HG02884 (cell line): ENCODE results near the gene CA5A.
A peak's percentile ranks its signal among the peaks of the same experiment; 100 is the strongest.
"Not testable (repeated sequence)": the region's sequence is repeated elsewhere in the genome, so short reads cannot be mapped to it uniquely, and the experiment has no call there.

Experiments
- ATAC-seq: cut with Tn5 transposase; IDR thresholded peaks from one replicate; pipeline ENCODE4 v1.9.1; 2021; ENCODE audit warnings: mild to moderate bottlenecking, moderate library complexity; ENCODE audit not compliant: unreplicated experiment

The CA5A gene

GRCh38 chr16:87926246-87927194 lies 9.8 kb downstream of the CA5A start:
- ATAC-seq, result no peak

GRCh38 chr16:87924811-87925670 lies 11.3 kb downstream of the CA5A start:
- no peak for ATAC-seq

DNA sequence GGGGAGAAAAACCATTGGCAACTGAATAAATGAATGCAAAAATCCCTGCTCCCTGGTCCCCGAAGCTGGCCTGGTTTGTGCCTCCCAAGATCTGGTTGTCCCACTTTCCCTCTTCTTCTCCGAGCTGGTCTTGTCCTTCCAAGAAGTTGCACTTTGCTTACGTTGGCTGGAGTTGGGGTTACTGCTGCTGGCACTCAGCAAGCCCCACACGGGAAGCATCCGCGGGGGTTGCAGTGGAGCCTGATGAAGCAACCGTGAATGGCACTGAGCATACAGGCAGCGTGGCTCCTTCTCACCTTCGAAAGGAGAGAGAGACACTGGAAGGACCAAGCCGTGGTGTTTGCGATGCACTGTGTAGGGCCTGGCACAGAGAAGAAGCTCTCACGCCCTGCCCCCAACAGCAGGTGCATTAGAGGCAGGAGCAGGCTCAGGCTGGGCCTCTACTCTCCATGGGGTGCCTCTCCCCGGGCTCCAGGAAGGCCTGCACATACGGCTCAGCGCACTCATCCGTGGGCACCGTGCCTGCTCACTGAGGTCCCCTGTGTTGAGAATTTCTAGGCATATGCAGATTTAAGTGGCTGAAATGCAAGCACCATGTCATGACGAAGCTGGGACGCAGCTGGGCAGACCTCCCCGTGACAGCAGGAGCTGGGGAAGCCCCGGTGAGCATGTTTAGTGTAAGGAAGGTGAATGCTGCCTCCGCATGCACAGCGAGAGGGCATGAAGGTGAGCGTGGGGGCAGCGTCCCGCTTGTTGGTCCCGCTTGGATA lies 12.1 kb downstream of the CA5A start:
- no peak for ATAC-seq

GRCh38 chr16:87922250-87922871 lies 14.0 kb downstream of the CA5A start:
- no peak for ATAC-seq

- ATAC-seq, result no peak
Observed at GRCh38 chr16:87921236-87921773, 15.0 kb downstream of the CA5A start.

- ATAC-seq, result no peak
Observed at GRCh38 chr16:87919681-87919994, 16.7 kb downstream of the CA5A start.

DNA sequence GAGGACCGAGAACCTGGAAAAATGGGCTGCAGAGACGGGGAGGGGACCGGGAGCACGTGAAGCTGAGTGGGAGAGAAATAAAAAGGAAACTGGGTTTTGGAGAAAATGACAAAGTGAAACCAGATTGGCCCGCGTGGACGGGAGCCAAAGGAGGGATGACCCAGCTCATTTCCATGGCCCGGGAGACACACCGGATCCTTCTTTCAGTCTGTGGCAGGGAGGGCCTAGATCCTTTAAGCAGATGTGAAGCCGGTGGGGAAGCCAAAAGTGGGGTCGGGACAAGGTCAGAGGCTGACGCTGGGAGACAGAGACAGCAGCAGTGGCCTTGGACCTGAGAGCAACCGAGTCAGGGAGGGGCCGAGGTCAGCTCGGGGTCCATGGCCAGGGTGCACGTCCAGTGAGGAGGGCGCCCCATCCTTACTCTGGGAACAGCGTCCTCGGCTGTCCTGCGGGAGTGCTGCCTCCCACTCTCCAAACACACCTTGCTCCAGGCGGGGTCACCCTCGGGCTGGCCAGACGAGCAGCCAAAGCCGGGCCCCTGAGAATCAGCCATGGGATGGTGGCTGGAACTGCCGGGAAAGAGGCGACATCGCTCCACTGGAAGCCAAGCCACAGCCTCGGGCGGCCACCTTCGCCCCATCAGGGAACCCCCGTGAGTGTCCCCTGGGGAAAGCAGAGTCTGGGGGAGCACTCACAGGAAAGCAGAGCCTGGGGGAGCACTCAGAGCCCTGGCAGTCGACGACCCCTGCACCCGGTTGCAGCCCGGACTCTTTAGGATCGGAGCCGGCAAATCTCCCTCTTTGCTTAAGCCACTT lies 17.3 kb downstream of the CA5A start:
- no peak for ATAC-seq

DNA sequence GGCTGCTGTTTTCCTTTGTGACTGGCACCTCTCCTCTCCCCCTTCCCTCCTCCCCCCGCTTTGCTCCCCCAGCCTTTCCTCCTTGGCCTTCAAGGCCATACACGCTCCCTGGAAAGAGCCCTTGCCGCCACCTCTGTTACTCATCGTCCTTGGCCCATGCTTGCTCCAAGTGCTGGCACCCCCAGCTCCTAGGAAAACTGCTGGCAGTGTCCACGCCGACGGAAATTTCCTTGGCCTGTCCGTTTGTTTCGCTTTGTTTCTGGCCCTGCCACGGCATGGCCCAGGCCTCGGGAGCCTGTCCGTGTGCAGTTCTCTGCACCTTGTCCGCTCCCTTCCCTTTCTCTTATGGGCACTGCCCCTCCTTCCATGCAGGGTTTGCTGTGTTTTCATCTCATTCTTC lies 18.0 kb downstream of the CA5A start:
- ATAC-seq, result no peak

DNA sequence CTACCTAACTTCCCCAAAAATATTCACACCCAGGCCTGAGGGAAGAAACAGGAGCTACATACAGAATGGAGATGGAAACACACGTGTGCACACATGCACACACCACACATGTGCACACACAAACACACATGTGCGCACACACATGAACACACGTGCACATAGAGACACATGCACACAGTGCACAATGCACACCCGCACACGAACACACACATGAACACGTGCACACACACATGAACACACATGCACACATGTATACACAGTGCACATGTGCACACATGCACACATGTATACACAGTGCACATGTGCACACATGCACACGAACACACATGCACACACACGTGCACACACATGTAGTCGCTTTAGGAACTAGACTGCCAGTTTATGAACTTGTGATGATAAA lies 18.8 kb downstream of the CA5A start:
- no peak for ATAC-seq

DNA sequence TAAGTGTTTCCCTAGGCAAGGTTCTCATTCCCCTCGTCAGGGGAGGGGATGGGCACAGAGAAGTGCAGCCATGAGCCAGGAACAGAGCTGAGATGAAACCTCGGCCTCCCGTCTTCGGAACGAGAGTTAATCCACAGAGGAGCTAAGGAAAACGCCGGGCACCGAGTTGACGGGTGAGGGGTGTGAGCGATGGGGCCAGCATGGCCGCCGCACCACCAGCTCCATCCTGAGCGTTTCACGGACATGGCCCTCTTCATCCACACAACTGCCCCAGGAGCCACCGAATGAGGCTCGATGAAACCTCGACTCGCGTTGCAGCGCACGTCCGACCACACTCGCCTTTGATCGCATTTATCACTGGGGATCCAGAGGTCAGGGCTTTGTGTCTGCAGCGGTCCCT lies 21.5 kb downstream of the CA5A start:
- no peak for ATAC-seq

GRCh38 chr16:87914021-87914725 lies 22.2 kb downstream of the CA5A start:
- ATAC-seq, result not testable (repeated sequence)

GRCh38 chr16:87912691-87913090 lies 23.6 kb downstream of the CA5A start:
- ATAC-seq, result not testable (repeated sequence)

DNA sequence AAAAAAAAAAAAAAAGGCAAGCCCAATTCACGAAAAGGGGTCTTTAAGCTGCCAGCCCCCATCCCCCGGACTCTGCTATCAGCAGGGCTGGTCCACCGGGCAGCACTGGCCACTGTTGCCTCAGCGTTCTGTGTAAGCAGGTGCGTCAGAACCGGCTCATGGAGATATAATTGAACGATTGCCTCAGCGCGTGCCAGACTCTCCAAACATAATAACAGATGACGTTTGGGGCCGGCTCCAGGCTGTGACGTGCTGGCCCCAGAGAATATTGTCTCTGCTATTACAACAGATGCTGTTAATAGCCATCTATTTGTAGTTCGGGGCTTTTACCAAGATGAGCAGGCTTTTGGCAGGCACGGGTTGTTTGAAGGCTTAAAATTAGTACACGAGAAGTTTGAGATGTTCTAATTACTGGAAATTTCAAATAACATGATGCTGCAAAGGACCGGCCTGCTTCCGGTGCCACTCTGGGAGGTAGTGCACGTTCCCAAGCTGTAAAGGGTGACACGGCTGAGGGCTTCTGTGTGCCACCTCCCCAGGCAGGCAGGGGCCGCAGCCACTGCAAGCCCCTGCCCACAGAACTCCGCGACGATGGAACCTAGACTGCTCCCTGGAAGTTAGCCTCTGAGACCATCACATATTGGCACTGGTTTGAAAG lies 25.1 kb downstream of the CA5A start:
- not testable (repeated sequence) for ATAC-seq

GRCh38 chr16:87909203-87909935 lies 27.0 kb downstream of the CA5A start:
- peak; percentile 66 for ATAC-seq

DNA sequence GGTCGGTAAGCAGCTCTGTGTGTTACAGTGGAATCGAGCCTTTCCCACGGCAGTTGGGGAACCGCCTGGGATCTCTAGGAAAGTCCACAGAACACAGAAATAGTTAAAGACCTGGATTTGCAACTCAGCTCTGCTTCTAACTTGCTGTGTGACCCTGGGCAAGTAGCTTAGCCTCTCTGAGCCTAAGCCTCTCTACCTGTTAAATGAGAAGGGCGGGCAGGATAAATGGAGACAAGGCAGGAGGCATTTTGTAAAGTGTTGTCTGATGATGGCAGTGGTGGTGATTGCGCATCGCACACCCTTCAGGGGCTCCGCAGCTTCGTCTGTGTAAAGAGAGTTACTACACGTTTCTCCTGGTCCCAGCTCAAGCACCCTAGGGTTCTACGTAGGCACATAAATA lies 28.2 kb downstream of the CA5A start:
- not testable (repeated sequence) for ATAC-seq

GRCh38 chr16:87905521-87905920 lies 30.8 kb downstream of the CA5A start:
- ATAC-seq, result not testable (repeated sequence)

GRCh38 chr16:87904963-87905362 lies 31.4 kb downstream of the CA5A start:
- ATAC-seq, result not testable (repeated sequence)

DNA sequence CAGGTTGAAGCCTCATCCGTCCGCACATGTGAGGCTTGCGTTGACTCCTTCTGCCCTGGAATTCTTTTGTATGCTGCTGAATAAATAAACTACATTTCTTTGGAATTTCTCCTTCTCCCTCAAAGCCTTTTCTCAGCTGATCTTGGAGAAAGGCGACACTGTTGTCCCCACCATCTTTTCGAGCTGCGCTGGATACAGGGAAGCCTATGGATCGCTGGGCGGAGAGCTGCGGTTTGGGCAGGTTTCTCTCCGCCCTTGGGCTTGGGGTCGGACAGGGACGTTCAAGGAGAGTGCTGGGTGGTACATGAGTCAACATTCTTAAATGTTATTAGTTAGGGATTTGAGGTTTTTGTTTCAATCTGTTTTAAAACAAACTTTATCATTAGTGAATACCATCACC lies 35.8 kb downstream of the CA5A start:
- ATAC-seq, result not testable (repeated sequence)
